LNCaP clone FGC (cell line): ENCODE measurements around the gene ULK3.

Source experiments
- DNase-seq: peaks from one replicate; pipeline ENCODE4 v3.0.0-alpha.2; 2011; ENCODE audit warnings: low read depth
- H3K4me3 ChIP-seq: 2 replicates; pipeline ENCODE4 v1.5.1; 2011; ENCODE audit warnings: mild to moderate bottlenecking, low read depth, low read length, control low read depth
- CTCF ChIP-seq: IDR thresholded peaks from 2 replicates; pipeline ENCODE4 v1.5.1; 2012; ENCODE audit warnings: mild to moderate bottlenecking; ENCODE audit not compliant: control insufficient read depth, insufficient read depth; ENCODE audit errors: extremely low read depth

Gene ULK3

GRCh38 chr15:74841891-74842373, 1.0 kb downstream of the ULK3 start:
- DNase-seq, result no peak
- no peak for TF ChIP-seq CTCF
- peak overlapping the region; percentile 82 for H3K4me3 ChIP-seq

- H3K4me3 ChIP-seq, result no peak overlapping the region
- no peak for TF ChIP-seq CTCF
- DNase-seq, result no peak
These were observed 1.8 kb downstream of the ULK3 start for GRCh38 chr15:74840851-74841775.

- H3K4me3 ChIP-seq, result no peak overlapping the region
- TF ChIP-seq CTCF, result no peak
- DNase-seq, result no peak
These were observed 3.2 kb downstream of the ULK3 start for GRCh38 chr15:74839526-74840395.

- DNase-seq, result no peak
- TF ChIP-seq CTCF, result no peak
- H3K4me3 ChIP-seq, result no peak overlapping the region
These were observed 4.0 kb downstream of the ULK3 start for GRCh38 chr15:74838746-74839525.

GRCh38 chr15:74838137-74838516, 4.8 kb downstream of the ULK3 start:
- no peak for DNase-seq
- no peak overlapping the region for H3K4me3 ChIP-seq
- no peak for TF ChIP-seq CTCF

GRCh38 chr15:74837482-74838136, 5.3 kb downstream of the ULK3 start:
- no peak for TF ChIP-seq CTCF
- no peak for DNase-seq
- no peak overlapping the region for H3K4me3 ChIP-seq
